Tibial nerve (tissue), 4 donors: ENCODE measurements around the gene SNRNP25.

Experiments used
- CTCF ChIP-seq, 5 experiments: fragments of 200-600 bp in 3 of 5; fragments of 450-650 bp in 2 of 5; sonication (generic) in 3 of 5; IDR thresholded peaks; one replicate each; pipeline ENCODE4 v1.5.1; 2016 to 2019; ENCODE audit warnings: antibody characterized with exemption in 5 of 5, mild to moderate bottlenecking in 3 of 5, moderate library complexity in 2 of 5
- EP300 ChIP-seq, 2 donors: sonication (generic); formaldehyde crosslinking; IDR thresholded peaks; one replicate each; pipeline ENCODE4 v1.6.1; 2017; ENCODE audit warnings: antibody characterized with exemption in 2 of 2, mild to moderate bottlenecking in 1 of 2
- POLR2A ChIP-seq, 2 donors: fragments of 450-650 bp; IDR thresholded peaks; one replicate each; pipeline ENCODE4 v1.6.1; 2017; ENCODE audit warnings: antibody characterized with exemption in 2 of 2, mild to moderate bottlenecking in 2 of 2, moderate library complexity in 2 of 2

DNA sequence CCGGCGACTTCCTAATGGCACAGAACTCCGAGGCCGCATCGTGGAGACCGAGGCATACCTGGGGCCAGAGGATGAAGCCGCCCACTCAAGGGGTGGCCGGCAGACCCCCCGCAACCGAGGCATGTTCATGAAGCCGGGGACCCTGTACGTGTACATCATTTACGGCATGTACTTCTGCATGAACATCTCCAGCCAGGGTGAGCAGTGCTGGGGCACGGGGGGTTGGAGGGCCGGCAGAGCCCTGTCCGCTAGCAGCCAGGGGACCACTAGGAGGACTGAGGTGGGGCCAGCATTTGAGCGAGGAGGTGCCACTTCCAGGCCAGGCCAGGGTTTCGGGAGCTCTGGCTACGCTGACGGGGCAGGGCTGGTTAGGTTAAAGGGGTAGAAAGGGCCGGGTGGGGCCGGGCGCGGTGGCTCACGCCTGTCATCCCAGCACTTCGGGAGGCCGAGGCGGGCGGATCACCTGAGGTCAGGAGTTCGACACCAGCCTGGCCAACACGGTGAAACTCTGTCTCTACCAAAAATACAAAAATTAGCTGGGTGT is 29.5 kb downstream of the SNRNP25 start:
- no peak for TF ChIP-seq POLR2A (IDR thresholded peaks at IDR 0.05)
- no peak for TF ChIP-seq CTCF (IDR thresholded peaks at IDR 0.05)
- no peak for TF ChIP-seq EP300 (IDR thresholded peaks at IDR 0.05)
